ENCODE results near the gene LDLR.

DNA sequence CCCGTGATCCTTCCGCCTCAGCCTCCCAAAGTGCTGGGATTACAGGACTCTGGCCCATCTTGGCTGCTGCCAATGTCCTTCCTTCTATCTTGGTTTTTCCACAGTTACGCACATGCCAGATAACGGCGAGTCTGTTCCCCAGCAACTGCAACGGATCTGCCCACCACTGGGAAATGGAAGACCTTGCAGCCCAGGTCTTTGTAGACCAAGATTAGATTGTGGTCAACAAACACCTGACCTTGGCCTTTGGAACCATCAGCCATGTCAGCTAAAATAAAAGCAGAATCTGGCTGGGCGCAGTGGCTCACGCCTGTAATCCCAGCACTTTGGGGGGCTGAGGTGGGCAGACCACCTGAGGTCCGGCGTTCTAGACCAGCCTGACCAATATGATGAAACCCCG lies 10.4 kb upstream of the LDLR start:
- TF ChIP-seq POLR2A (IDR thresholded peaks at IDR 0.05; ENCODE audit: low read depth, low read length) (no peak), POLR2AphosphoS5 (IDR thresholded peaks at IDR 0.05; ENCODE audit: low read depth, low read length) (no peak), TAF1 (IDR thresholded peaks at IDR 0.05; ENCODE audit: borderline replicate concordance, low read depth, low read length) (no peak)
